Measurements from ENCODE around the gene CLCN7.
"Not testable (repeated sequence)": the region's sequence is repeated elsewhere in the genome, so short reads cannot be mapped to it uniquely, and the experiment has no call there.

The CLCN7 gene

GRCh38 chr16:1486551-1487390 lies 11.9 kb upstream of the CLCN7 start:
- DNase-seq, result no peak

DNA sequence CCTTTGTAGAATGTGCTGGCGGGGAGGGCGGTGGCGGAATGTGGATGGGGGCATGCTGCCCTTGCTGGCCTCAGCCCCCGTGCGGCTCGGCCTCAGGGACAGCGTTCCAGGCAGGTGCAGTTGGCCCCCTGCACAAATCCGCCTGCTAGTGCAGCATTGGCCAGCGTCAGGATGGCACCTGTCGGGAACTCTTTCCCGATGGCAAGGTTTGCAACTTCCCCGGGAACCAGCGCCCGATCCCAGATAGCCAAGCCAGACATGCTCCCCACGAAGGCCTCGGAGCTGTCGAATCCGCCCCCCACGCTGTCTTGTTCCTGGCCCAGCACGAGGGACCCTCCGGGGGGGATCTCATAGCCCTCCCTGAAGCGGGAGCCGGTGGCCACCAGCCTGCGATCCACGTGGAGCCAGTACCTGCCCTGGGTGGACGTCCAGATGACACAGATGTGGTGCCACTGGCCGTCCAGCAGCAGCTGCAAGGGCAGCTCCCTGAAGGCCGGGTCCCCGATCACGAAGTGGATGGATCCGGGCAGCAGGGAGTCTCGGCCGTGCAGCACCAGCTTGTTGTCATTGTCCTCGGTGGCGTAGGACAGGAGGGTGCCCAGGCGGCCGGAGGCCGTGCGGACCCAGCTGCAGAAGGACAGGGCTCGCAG lies 11.1 kb upstream of the CLCN7 start:
- no peak for DNase-seq

DNA sequence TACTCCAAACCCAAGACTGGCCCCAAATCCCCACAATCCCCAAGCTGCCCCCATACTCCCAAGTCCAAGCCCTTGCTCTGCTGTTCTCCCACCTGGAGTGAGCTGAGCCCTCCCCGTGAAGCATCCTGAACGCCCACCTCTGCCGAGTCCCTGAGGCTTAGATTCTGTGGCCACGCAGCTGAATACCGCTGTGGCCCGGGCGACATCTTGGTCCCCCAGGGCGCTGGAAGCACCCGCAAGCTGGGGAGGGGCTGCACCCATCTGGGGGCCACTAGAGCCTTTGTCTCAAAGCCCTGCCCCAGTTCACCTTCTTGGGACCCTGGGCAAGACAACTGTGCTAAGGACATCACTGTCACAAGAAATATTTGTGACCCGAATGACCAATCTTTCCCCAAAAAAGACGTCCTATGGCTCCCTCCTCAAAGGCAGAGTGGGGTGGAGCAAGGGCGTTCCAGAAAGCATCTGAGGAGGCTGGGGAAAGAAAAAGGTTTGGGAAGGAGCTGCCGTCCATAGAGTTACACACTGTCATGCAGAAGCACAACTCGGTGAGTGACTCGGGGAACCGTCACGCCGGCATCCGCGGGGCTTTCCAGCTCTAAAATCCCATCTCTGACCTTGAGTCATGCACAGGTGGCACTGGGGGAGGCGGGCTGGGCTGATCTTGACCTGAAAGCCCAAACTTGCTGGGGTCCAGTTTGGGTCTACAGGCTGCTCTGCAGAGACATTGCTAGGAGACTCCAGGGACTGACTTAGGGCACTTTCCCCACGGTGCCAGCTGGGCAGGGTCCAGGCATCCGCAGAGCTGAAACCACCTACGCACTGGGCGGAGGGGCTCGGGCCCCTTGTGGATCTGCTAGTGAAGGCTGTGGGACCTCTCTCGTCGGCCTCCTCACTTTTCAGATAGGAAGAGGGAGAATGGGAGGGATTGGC lies 7.3 kb upstream of the CLCN7 start:
- DNase-seq, result no peak

DNA sequence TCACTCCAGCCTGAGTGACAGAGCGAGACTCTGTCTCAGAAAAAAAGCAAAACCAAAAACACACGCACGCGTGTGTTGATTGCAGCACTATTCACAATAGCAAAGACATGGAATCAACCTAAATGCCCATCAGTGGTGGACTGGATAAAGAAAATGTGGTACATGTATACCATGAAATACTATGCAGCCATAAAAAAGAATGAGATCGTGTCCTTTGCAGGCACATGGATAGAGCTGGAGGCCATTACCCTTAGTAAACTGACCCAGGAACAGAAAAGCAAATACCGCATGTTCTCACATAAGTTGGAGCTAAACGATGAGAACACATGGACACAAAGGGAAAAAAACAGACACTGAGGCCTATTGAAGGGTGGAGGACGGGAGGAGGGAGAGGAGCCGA lies 4.1 kb upstream of the CLCN7 start:
- not testable (repeated sequence) for DNase-seq

GRCh38 chr16:1477033-1477432 lies 2.2 kb upstream of the CLCN7 start:
- no peak for DNase-seq

GRCh38 chr16:1475552-1476114 lies 805 bp upstream of the CLCN7 start:
- DNase-seq, result no peak

DNA sequence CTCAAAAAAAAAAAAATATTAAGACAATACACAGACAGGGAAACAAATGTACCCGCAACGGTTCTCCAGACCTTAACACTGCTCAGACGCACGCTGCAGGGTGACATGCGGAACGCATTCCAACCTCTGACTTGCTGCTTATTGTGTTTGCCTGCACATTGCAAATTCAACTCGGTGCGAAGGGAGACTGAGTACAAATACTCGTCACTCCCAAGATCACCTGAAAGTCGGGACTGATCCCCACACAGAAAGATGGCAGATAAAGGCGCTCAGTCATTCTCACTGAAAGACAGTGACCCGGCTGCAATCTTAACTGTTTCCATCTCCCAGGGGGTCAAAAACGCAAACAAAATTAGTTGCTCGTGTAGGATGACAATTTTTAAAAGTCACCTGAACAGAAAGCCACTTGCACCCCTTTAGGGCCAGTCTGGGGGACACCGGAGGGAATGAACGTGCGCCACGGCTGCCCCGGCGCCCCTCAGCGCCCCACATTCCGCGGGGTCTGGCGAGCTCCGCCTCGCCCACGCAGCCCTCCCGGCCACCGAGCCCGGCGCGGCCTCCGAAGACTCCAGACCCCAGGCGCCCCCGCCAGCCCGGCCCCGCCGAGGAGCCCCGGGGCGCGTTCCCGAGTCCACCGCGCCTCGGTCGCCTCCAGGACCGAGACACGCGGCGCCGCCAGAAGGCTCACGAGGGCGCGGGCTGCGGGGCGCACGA lies 589 bp downstream of the CLCN7 start:
- peak; percentile 56 for DNase-seq

DNA sequence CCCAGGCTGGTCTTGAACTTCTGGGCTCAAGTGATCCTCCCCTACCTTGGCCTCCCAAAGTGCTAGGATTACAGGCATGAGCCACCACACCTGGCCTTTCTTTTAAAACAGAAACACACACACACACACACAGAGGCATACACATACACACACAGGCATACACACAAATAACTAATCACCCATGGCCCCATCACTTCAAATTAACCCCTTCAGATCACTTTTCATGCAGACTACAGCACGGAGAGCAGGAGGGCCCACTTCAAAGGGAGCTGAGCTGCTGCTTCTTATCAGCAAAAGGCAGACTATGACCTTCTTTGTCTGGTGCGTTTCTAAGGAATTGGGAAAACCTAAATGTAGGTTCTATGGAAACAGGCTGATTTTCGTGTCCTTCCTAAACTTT lies 1.9 kb downstream of the CLCN7 start:
- peak; percentile 81 for DNase-seq

- DNase-seq, result peak; percentile 49
Observed at GRCh38 chr16:1471569-1472194, 3.1 kb downstream of the CLCN7 start.

- peak; percentile 43 for DNase-seq
Observed at GRCh38 chr16:1470481-1471251, 4.2 kb downstream of the CLCN7 start.

DNA sequence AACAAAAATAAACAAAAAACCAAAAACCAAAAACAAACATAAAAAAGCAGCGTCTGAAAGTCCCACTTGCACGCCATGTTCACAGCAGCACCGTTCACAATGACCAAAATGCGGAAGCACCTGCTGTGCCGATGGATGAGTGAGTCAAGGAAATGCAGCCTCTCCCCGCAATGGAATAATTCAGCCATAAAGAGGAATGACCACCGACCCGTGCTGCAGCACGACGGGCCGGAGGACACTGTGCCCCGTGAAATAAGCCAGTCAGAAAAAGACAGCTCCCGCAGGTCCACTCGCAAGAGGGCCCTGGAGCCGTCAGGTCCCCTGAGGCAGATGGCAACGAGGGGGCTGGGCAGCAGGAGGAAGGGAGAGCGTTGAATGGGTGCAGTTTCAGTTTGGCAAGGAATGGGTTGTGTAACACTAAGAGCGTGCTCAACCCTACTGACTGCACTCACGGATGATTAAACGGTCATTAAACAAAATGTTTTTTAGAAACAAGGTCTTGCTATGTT lies 5.1 kb downstream of the CLCN7 start:
- DNase-seq, result peak; percentile 55

DNA sequence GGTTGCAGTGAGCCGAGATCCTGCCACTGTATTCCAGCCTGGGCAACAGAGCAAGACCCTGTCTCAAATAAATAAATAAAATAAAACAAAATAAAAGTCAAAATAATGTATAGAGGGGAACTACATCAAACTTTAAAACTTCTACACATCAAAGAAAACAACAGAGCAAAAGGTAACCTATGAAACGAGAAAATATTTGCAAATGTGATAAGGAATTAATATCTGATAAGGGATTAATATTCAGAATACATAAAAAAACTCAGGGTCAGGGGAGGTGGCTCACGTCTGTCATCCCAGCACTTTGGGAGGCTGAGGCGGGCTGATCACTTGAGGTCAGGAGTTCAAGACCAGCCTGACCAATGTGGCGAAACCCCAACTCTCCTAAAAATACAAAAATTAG lies 5.7 kb downstream of the CLCN7 start:
- DNase-seq, result not testable (repeated sequence)

DNA sequence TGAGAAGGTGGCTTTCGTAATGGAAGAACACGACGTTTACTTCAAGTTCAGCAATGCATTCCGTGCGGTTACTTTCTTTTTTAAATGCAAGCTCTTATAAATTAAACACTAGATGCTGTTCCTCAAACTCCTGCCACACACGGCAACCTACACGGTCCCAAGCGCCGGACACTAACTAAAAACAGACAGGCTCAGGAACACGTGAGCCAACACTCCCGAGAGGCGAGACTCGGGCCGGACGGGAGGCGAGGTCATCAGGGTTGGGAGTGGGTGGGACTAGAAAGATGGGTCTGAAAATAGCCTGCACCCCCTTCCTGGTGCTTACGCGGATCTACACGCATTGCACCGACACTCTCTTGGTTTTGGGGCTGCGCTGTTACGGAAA lies 6.4 kb downstream of the CLCN7 start:
- no peak for DNase-seq

DNA sequence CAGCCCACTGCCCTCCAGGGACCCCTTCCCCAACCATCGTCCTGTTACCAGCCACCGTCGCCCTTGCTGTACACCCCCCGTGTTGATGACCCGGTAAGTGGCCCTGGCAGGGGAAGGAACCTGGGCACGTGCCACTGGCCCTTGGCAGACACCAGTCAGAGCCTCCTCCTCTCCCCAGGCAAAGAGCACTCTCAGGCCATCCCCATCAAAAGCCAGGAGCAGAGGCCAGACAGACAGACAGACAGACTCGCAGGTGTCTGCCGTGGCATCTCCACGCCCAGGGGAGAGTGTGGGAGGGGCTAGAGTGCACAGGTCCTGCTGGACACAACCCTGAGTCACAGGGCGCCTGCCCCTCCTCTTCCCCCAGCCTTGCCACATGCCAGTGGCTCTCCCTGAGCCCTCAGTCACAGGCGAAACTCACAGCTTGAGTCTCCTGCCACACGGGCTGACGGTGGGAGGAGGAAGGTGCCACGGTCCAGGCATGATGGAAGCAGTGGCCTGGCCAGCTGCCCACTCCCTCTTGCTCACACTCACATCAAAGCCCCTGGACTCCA lies 7.8 kb downstream of the CLCN7 start:
- no peak for DNase-seq

- DNase-seq, result no peak
Observed at GRCh38 chr16:1466054-1466453, 8.8 kb downstream of the CLCN7 start.

DNA sequence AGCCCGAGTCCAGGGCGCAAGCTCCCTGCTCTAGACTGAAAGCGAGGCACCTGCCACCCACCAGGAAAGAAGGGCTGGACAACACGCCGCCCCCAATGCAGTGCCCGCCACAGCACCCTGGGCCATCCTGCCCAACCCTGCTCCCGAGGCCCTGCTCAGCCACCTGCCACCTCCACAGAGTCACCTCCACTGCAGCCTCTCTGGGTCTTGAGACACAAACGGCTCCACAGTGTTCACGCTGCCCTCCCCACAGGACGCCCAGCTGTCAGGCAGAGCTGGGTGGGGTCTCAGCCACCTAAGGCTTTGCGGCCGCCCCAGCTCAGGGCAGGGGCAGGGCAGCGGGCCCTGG lies 9.3 kb downstream of the CLCN7 start:
- DNase-seq, result no peak

GRCh38 chr16:1464894-1465566 lies 9.8 kb downstream of the CLCN7 start:
- no peak for DNase-seq

DNA sequence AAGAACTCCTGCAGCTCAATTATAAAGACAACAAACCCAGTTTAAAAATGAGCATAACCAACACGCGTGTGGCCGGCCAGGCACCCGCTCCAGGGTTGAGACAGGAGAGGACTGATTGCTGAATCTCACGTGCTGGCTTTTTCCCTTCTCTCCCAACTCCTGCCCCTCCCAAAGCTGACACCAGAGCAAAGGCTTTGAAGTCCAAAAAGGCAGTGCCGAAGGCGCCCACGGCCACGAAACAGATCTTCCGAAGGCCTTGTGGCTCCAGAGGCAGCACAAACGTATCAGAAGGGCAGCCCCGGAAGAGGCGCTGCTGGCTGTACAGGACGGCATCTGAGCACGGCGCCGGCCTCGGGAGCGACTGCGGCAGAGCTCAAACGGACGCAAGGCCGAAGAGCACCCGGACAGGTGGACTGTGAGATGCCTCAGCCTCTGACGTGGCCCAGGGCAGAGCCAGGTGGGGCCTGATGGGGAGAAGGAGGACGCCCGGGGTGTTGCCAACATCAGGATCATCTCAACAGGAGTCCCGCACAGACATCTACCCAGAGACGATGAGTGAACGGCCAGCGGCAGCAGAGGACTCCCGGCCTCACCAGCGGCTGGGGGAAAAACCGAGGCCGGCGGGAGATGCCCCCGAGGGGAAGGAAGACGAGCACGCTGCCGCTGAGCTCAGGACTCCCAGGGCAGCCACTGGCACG lies 10.5 kb downstream of the CLCN7 start:
- no peak for DNase-seq

DNA sequence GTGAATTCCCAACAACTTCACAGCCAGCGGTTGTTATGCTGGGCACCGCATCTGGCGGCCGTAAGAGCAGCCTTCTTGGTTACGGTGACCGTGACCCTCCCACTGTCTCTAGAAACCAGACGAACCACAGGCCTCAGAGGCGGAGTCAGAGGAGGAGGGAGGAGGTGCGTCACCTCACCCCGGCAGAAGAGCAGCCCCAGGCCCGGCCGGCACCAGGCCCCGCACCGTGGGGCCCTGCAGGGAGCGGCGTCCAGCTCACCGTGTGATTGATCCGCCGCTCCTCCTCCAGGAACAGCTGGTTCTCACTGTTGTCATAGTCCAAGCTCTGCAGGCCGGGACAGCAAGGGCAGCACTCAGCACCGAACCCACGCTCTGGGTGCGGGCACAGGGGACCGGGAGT lies 13.7 kb downstream of the CLCN7 start:
- DNase-seq, result no peak

Data from hematopoietic multipotent progenitor cell treated with erythropoietin and hydrocortisone succinate and interleukin-3 and kit ligand, for 6 days (in vitro differentiated cells).